LNCAP (cell line): ENCODE results near the gene NUDT16.

Experiments used
- TF ChIP-seq, protein P1 (sequence below): fragments of 450-650 bp; IDR thresholded peaks from 2 replicates; pipeline ENCODE4 v1.5.1; 2017; ENCODE audit warnings: mild to moderate bottlenecking

NUDT16 gene

DNA sequence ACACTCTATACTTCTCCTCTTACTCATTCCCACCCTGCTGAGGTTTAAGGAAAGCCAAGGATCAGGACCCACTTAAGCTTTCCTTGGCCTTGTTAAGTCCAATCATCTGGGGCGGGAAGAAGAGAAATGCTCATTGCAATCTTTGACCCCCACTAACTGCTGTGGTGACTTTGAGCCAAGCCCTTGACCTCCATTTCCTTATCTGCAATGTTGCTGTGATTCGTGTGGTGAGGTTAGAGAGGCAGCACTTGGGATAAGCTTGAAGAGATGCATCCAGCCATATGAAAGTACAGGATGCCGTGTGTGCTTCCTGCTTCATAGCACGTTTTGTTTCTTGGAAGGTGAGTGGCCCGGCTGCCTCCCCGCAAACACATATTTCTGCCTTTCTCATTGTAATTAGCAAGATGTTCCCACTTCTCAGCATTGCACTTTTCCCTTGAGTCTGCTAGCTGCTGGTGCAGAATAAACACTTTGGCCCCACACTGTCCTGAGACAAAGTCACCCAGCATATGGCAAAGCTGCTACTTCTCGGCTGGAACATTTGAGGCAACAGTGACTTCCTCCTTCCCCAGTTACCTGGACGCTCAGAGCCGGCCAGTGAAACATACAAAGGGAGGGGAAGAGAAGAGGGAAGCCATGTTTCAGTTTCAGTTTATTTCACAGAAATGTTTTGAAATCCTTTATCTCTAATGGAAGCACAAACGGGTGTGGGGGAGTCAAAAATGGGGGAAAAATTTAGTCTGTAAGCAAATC is 10.5 kb upstream of the NUDT16 start:
- TF ChIP-seq, protein P1, sequence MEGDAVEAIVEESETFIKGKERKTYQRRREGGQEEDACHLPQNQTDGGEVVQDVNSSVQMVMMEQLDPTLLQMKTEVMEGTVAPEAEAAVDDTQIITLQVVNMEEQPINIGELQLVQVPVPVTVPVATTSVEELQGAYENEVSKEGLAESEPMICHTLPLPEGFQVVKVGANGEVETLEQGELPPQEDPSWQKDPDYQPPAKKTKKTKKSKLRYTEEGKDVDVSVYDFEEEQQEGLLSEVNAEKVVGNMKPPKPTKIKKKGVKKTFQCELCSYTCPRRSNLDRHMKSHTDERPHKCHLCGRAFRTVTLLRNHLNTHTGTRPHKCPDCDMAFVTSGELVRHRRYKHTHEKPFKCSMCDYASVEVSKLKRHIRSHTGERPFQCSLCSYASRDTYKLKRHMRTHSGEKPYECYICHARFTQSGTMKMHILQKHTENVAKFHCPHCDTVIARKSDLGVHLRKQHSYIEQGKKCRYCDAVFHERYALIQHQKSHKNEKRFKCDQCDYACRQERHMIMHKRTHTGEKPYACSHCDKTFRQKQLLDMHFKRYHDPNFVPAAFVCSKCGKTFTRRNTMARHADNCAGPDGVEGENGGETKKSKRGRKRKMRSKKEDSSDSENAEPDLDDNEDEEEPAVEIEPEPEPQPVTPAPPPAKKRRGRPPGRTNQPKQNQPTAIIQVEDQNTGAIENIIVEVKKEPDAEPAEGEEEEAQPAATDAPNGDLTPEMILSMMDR, result no peak

DNA sequence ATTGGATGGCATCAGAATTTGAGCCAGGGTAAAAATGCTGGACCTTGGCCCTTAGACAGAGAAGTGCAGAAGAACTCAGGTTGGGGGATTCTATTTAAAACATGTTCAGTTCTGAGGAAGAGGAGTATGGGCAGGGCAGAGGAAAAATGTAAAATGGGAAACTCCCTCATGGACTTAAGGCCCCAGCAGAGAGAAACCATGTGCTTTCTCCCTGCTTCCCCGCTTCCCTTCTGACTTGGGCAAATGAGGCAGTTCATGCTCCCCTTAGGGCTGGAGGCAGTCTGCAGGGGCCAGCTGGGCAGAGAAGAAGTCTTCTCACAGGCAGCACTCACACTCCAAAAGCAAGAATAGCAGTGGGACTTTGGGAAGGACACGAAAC is 9.9 kb upstream of the NUDT16 start:
- TF ChIP-seq, protein P1, result no peak

DNA sequence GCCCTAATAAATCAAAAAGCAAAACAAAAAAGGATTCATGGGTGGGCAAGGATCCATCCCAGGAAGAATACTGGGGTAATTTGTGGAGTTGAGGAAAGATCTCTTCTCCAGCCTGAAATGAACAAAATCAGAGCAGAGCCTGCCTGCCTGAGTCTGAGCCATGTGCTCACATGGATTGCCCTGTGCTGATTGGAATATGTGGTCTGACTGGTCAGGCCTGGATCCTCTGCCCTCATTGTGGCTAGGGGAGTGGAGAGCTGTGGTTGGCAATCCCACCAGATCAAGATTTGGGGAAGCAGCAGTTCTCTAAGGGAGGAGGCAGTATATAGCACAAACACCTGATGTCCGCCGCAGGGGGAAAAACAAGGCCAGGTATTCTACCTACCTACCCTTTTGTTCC is 6.8 kb upstream of the NUDT16 start:
- TF ChIP-seq, protein P1, result no peak

DNA sequence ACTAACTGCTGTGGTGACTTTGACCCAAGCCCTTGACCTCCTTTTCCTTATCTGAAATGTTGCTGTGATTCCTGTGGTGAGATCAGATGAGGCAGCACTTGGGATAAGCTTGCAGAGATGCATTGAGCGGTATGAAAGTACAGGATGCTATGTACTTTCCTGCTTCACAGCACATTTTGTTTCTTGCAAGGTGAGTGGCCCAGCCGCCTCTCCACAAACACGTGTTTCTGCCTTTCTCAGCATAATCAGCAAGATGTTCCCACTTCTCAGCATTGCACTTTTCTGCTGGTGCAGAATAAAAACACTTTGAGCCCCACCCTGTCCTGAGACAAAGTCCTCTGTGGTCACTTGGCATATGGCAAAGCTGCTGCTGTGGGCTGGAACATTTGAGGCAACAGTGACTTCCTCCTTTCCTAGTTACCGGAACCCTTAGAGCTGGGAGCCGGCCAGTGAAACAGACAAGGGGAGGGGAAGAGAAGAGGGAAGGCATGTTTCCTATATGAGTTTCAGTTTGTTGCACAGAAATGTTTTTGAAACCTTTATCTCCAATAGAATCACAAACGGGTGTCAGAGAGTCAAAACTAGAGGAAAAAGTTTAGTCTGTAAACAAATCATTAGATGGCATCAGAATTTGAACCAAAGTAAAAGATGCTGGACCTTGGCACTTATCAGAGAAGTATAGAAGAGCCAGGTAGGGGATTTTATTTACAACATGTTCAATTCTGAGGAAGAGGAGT is 5.0 kb downstream of the NUDT16 start:
- TF ChIP-seq, protein P1, result no peak

DNA sequence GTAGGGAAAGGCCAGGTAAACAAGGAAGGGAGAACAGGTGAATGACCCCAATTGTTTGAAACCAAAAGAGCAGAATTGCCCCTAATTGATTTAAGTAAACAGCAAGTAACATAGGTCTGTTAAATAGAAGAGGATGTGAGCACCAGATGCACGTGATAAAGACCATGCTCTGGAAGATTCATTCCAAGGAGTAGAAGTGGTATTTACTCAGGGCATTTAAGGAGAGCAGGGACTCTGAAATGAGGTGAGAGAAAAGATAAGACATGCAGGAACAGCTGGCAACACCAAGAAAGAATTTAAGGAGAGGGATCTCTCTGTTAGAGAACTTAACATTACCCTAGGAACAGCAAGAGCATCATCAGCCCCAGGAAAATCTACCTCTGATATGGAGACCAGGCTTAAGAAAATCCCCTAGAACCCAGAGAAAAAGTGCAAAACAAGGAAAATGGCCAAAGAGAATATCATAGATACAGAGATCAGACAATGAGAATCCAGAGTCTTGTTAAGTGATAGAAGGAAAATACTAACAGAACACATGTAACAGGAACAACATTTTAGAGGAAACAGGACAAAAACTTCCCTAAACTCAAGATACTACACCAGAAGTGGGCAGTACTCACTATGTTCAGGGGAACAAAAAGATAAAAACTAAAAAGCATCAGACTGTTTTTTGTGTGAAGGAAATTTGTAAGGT is 6.4 kb downstream of the NUDT16 start:
- TF ChIP-seq, protein P1, result no peak

DNA sequence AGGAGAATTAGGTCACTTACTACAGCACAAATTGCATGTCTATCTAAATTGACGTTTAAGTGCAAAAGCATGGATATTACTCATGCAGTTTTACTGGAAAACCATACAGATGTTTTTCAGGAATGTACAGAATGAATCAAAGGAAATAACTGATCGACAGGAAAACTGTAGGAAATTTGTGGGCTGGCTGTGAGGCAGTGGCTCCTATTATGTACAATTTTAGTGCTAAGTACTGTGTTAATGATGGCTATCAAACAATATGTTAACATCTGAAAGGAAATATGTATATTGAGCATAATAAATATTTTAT is 6.9 kb downstream of the NUDT16 start:
- TF ChIP-seq, protein P1, result no peak

DNA sequence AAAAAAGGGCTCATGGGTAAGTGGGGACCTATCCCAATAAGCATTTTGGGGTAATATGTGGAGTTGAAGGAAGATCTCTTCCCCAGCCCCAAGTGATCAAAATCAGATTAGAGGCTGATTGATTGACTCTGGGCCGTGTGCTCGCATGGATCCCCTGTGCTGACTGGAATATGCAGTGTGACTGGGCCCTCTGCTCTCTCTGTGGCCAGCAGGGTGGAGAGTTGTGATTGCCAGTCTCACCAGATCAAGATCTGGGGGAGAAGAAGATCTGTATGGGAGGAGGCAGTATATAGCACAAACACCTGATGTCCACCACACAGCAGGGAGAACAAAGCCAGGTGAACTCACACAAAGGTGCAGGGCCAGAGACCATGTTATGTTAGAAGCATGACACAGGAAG is 8.8 kb downstream of the NUDT16 start:
- TF ChIP-seq, protein P1, result no peak
